ENCODE results near the gene POU6F2. TPM values are rescaled to one million over a fixed set of nuclear protein-coding genes. Genes with fewer than 3 reads are reported as not detected.
A peak's percentile ranks its signal among the peaks of the same experiment; 100 is the strongest.
"Not testable (repeated sequence)": the region's sequence is repeated elsewhere in the genome, so short reads cannot be mapped to it uniquely, and the experiment has no call there.

Gene POU6F2
- total RNA-seq, 6 donors from 2014 or later: under 0.01 to 1.4 (median 0.24) TPM; not detected in 2

- no peak for TF ChIP-seq POLR2A (IDR thresholded peaks at IDR 0.05)
- TF ChIP-seq POLR2AphosphoS5 (IDR thresholded peaks at IDR 0.05): no peak
- no peak for TF ChIP-seq CTCF (IDR thresholded peaks at IDR 0.05)
- TF ChIP-seq EP300 (IDR thresholded peaks at IDR 0.05): no peak
- Histone ChIP-seq H3K4me1 (no peaks in the 10 kb centered on the region), H3K27me3 (no peaks in the 10 kb centered on the region), H3K4me3 (no peak overlapping the region), H3K9me3 (no peaks in the 10 kb centered on the region), H3K27ac (no peak overlapping the region), H3K36me3 (no peaks in the 10 kb centered on the region)
- WGBS, 2 donors: 91 to 95% methylated on average over 2 of the region's 2 CpGs
- ATAC-seq (ENCODE audit: low FRiP score in 2 of 2): no peak
- DNase-seq: no peak
These were observed 390.2 kb downstream of the POU6F2 start for GRCh38 chr7:39367943-39368342.

- DNase-seq (no peak), ATAC-seq (ENCODE audit: low FRiP score in 2 of 2) (no peak)
- TF ChIP-seq CTCF (IDR thresholded peaks at IDR 0.05) (no peak), POLR2AphosphoS5 (IDR thresholded peaks at IDR 0.05) (no peak), POLR2A (IDR thresholded peaks at IDR 0.05) (no peak), EP300 (IDR thresholded peaks at IDR 0.05) (no peak)
- no peak overlapping the region for H3K4me3 ChIP-seq
- H3K4me1 ChIP-seq: no peaks in the 10 kb centered on the region
- no peak overlapping the region for H3K27ac ChIP-seq
- no peaks in the 10 kb centered on the region for H3K36me3 ChIP-seq
- no peaks in the 10 kb centered on the region for H3K9me3 ChIP-seq
- H3K27me3 ChIP-seq: no peaks in the 10 kb centered on the region
- WGBS, 2 donors: 97 to 100% methylated on average over 1 of the region's 1 CpG
These were observed 394.7 kb downstream of the POU6F2 start for GRCh38 chr7:39372383-39372782.

- no peak overlapping the region for H3K27ac ChIP-seq
- WGBS, 2 donors: 79 to 85% methylated on average over 5 of the region's 5 CpGs
These were observed 396.8 kb downstream of the POU6F2 start for GRCh38 chr7:39374436-39375040.

GRCh38 chr7:39375047-39375873, 397.6 kb downstream of the POU6F2 start:
- Histone ChIP-seq H3K36me3 (no peaks in the 10 kb centered on the region), H3K27ac (no peak overlapping the region), H3K9me3 (no peaks in the 10 kb centered on the region), H3K4me3 (no peak overlapping the region), H3K4me1 (no peaks in the 10 kb centered on the region), H3K27me3 (no peaks in the 10 kb centered on the region)
- ATAC-seq (ENCODE audit: low FRiP score in 2 of 2): no peak
- WGBS, 2 donors: 66 to 70% methylated on average over 9 of the region's 9 CpGs
- DNase-seq: peak in 1 of 2 donors; percentile 13
- TF ChIP-seq CTCF (IDR thresholded peaks at IDR 0.05) (no peak), EP300 (IDR thresholded peaks at IDR 0.05) (no peak), POLR2A (IDR thresholded peaks at IDR 0.05) (no peak)

More at GRCh38 chr7:39374436-39375040, 396.8 kb downstream of the POU6F2 start:
- TF ChIP-seq POLR2AphosphoS5 (IDR thresholded peaks at IDR 0.05) (no peak), EP300 (IDR thresholded peaks at IDR 0.05) (no peak), CTCF (IDR thresholded peaks at IDR 0.05) (no peak), POLR2A (IDR thresholded peaks at IDR 0.05) (no peak)
- no peak for DNase-seq
- Histone ChIP-seq H3K9me3 (no peaks in the 10 kb centered on the region), H3K4me3 (no peak overlapping the region), H3K4me1 (no peaks in the 10 kb centered on the region), H3K36me3 (no peaks in the 10 kb centered on the region), H3K27me3 (no peaks in the 10 kb centered on the region)
- ATAC-seq (ENCODE audit: low FRiP score in 2 of 2): no peak

- H3K27ac ChIP-seq: no peak overlapping the region
- ATAC-seq (ENCODE audit: low FRiP score in 2 of 2) (no peak), DNase-seq (no peak)
- H3K4me1 ChIP-seq: no peaks in the 10 kb centered on the region
- no peaks in the 10 kb centered on the region for H3K9me3 ChIP-seq
- TF ChIP-seq EP300 (IDR thresholded peaks at IDR 0.05) (no peak), POLR2A (IDR thresholded peaks at IDR 0.05) (no peak), POLR2AphosphoS5 (IDR thresholded peaks at IDR 0.05) (no peak), CTCF (IDR thresholded peaks at IDR 0.05) (no peak)
- H3K36me3 ChIP-seq: no peaks in the 10 kb centered on the region
- no peak overlapping the region for H3K4me3 ChIP-seq
- no peaks in the 10 kb centered on the region for H3K27me3 ChIP-seq
These were observed 398.1 kb downstream of the POU6F2 start for GRCh38 chr7:39375874-39376190.

- not testable (repeated sequence) for H3K27me3 ChIP-seq; H3K4me3 ChIP-seq; H3K36me3 ChIP-seq; ATAC-seq (ENCODE audit: low FRiP score in 2 of 2); H3K9me3 ChIP-seq; DNase-seq; H3K4me1 ChIP-seq; H3K27ac ChIP-seq
- WGBS, 2 donors: 96 to 98% methylated on average over 5 of the region's 5 CpGs
These were observed 399.2 kb downstream of the POU6F2 start for GRCh38 chr7:39376881-39377280.

All from upper lobe of left lung (tissue), 6 donors.